SK-N-SH treated with all-trans-retinoic acid at 6 μM for 48 hours (cell line): ENCODE measurements around the gene CMIP.
"Not testable (repeated sequence)": the region's sequence is repeated elsewhere in the genome, so short reads cannot be mapped to it uniquely, and the experiment has no call there.

Experiments
- PATZ1 ChIP-seq: fragments of 250-450 bp; sonication (Bioruptor Pico); IDR thresholded peaks from 2 replicates; pipeline ENCODE4 v1.8.0; 2020; ENCODE audit warnings: mild to moderate bottlenecking, moderate library complexity, borderline replicate concordance
- RARB ChIP-seq: fragments of 250-450 bp; sonication (Bioruptor Pico); IDR thresholded peaks from 2 replicates; pipeline ENCODE4 v1.8.0; 2021; ENCODE audit warnings: mild to moderate bottlenecking, moderate library complexity
- SNAI2 ChIP-seq: fragments of 250-450 bp; sonication (Bioruptor Pico); IDR thresholded peaks from 2 replicates; pipeline ENCODE4 v1.5.0; 2020; ENCODE audit warnings: mild to moderate bottlenecking, moderate library complexity
- TOX ChIP-seq: fragments of 250-450 bp; sonication (Bioruptor Pico); IDR thresholded peaks from 2 replicates; pipeline ENCODE4 v1.8.0; 2021; ENCODE audit warnings: mild to moderate bottlenecking, moderate library complexity, borderline replicate concordance

GRCh38 chr16:81405002-81405401 is 39.6 kb upstream of the CMIP start:
- not testable (repeated sequence) for TF ChIP-seq SNAI2, PATZ1, TOX, RARB (CRISPR knock-in tag)
